Neural cell (in vitro differentiated cells): ENCODE results near the gene NFIX. TPM values are rescaled to one million over a fixed set of nuclear protein-coding genes. Genes with fewer than 3 reads are reported as not detected.

Experiments
- H2AFZ ChIP-seq: fragments of 200-600, 300-800 bp; sonication (generic), shearing (Covaris generic); 2 replicates; pipeline ENCODE4 v1.6.0; 2014; ENCODE audit warnings: low read depth, mild to moderate bottlenecking, antibody characterized with exemption, low read length, moderate library complexity
- H3F3A ChIP-seq: fragments of 200-600 bp; shearing (Covaris generic); 2 replicates; pipeline ENCODE4 v1.6.1; 2016; ENCODE audit warnings: mild to moderate bottlenecking, moderate library complexity, mixed read lengths, antibody characterized with exemption, low read length; ENCODE audit not compliant: insufficient read depth, poor library complexity, severe bottlenecking
- H3K27ac ChIP-seq: fragments of 200-600, 300-800 bp; sonication (generic), shearing (Covaris generic); 2 replicates; pipeline ENCODE4 v1.5.1; 2014; ENCODE audit warnings: mild to moderate bottlenecking, low read length, moderate library complexity
- H3K27me3 ChIP-seq: fragments of 300-800, 200-600 bp; sonication (generic), shearing (Covaris generic); 2 replicates; pipeline ENCODE4 v1.6.0; 2014; ENCODE audit warnings: mild to moderate bottlenecking, low read depth, low read length, moderate library complexity; ENCODE audit not compliant: insufficient read depth
- H3K36me3 ChIP-seq: fragments of 300-800, 200-600 bp; sonication (generic), shearing (Covaris generic); 2 replicates; pipeline ENCODE4 v1.5.1; 2014; ENCODE audit warnings: mild to moderate bottlenecking, antibody characterized with exemption, low read length, moderate library complexity; ENCODE audit not compliant: insufficient read depth
- H3K4me2 ChIP-seq: fragments of 300-800, 200-600 bp; sonication (generic), shearing (Covaris generic); 2 replicates; pipeline ENCODE4 v1.6.0; 2014; ENCODE audit warnings: mild to moderate bottlenecking, low read length
- H3K4me3 ChIP-seq: fragments of 300-800, 200-600 bp; sonication (generic), shearing (Covaris generic); 2 replicates; pipeline ENCODE4 v1.5.1; 2014; ENCODE audit warnings: mild to moderate bottlenecking, low read length, moderate library complexity
- H3K79me2 ChIP-seq: fragments of 200-600 bp; shearing (Covaris generic); replicated peaks from 2 replicates; pipeline ENCODE4 v1.6.0; 2014; ENCODE audit warnings: mild to moderate bottlenecking, low read length, moderate library complexity; ENCODE audit not compliant: insufficient read depth
- H3K9ac ChIP-seq: fragments of 300-800, 200-600 bp; sonication (generic), shearing (Covaris generic); 2 replicates; pipeline ENCODE4 v1.6.1; 2016; ENCODE audit warnings: mild to moderate bottlenecking, low read length, mixed read lengths
- H3K9me2 ChIP-seq: fragments of 200-600 bp; shearing (Covaris generic); 2 replicates; pipeline ENCODE4 v1.6.1; 2016; ENCODE audit warnings: mild to moderate bottlenecking, low read length, mixed read lengths; ENCODE audit not compliant: insufficient read depth
- H3K9me3 ChIP-seq: fragments of 200-600, 300-800 bp; sonication (generic), shearing (Covaris generic); 2 replicates; pipeline ENCODE4 v1.6.1; 2016; ENCODE audit warnings: mild to moderate bottlenecking, mixed run types, low read length, moderate library complexity, mixed read lengths
- H4K20me1 ChIP-seq: fragments of 200-600 bp; shearing (Covaris generic); 2 replicates; pipeline ENCODE4 v1.6.1; 2016; ENCODE audit warnings: mild to moderate bottlenecking, mixed run types; ENCODE audit not compliant: insufficient read depth
- EP300 ChIP-seq: fragments of 450-650 bp; conservative IDR thresholded peaks from 2 replicates; pipeline ENCODE4 v1.6.1; 2014; ENCODE audit warnings: antibody characterized with exemption, mild to moderate bottlenecking, moderate library complexity; ENCODE audit not compliant: poor library complexity, severe bottlenecking
- EZH2 ChIP-seq: fragments of 200-600, 300-800 bp; shearing (Covaris generic), sonication (generic); IDR thresholded peaks from 2 replicates; pipeline ENCODE4 v1.6.1; 2014; ENCODE audit warnings: antibody characterized with exemption, low read length, borderline replicate concordance, mild to moderate bottlenecking; ENCODE audit not compliant: insufficient read depth, poor library complexity, severe bottlenecking
- MXI1 ChIP-seq: fragments of 450-650 bp; conservative IDR thresholded peaks from 2 replicates; pipeline ENCODE4 v1.6.1; 2014; ENCODE audit warnings: antibody characterized with exemption, mild to moderate bottlenecking; ENCODE audit not compliant: poor library complexity, severe bottlenecking
- POLR2AphosphoS5 ChIP-seq: IDR thresholded peaks from 2 replicates; pipeline ENCODE4 v1.6.1; 2012
- RAD21 ChIP-seq: fragments of 450-650 bp; conservative IDR thresholded peaks from 2 replicates; pipeline ENCODE4 v1.6.1; 2014; ENCODE audit warnings: antibody characterized with exemption, mild to moderate bottlenecking, moderate library complexity
- SMC3 ChIP-seq: fragments of 450-650 bp; conservative IDR thresholded peaks from 2 replicates; pipeline ENCODE4 v1.6.1; 2014; ENCODE audit warnings: antibody characterized with exemption, mild to moderate bottlenecking, moderate library complexity; ENCODE audit not compliant: poor library complexity
- TAF1 ChIP-seq: IDR thresholded peaks from 2 replicates; pipeline ENCODE4 v1.6.1; 2012; ENCODE audit warnings: low read depth
- polyA plus RNA-seq: library from polyadenylated mRNA; depleted of rRNA; stranded (reverse); fragments of >200 nt; gene quantifications from 2 replicates; pipeline ENCODE4 v1.2.3, GENCODE V29; 2014
- TF ChIP-seq, protein P1 (sequence below): fragments of 450-650 bp; IDR thresholded peaks from 2 replicates; pipeline ENCODE4 v1.5.1; 2014; ENCODE audit warnings: antibody characterized with exemption, mild to moderate bottlenecking, moderate library complexity; ENCODE audit not compliant: poor library complexity, severe bottlenecking
- TF ChIP-seq, protein P2 (sequence below): IDR thresholded peaks from 2 replicates; pipeline ENCODE4 v1.6.1; 2012; ENCODE audit warnings: borderline replicate concordance

The NFIX gene
- polyA plus RNA-seq, 1 donor from 2014 or later = not detected

DNA sequence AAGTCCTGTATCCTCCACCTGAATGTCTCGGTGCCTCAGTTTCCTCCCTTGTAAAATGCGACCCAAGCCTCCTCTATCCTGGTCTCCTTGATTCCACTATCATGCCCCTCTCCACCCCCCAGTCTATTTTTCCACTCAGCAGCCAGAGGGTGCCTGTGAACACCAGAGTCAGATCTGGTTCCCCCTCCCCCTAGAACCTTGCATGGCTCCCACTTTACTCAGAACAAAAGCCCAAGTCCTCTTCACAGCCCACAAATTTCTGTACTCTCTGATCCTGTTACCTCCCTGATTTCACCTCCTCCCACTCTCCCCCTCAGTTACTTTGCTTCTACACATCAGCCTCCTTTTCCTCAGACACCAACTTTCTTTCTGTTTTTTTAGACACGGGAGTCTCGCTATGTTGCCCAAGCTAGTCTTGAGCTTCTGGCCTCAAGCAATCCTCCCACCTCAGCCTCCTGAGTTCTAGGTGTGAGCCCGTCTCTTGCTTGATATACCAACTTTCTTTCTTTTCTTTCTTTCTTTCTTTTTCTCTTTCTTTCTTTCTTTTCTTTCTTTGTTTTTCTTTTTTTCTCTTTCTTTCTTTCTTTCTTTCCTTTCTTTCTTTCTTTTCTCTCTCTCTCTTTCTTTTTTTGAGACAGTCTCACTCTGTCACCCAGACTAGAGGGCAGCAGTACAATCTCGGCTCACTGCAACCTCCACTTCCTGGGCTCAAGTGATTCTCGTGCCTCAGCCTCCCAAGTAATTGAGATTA is 25.0 kb upstream of the NFIX start:
- Histone ChIP-seq H3K27me3 (no peaks in the 10 kb centered on the region), H3K9me2 (no peaks in the 10 kb centered on the region), H3K9me3 (no peaks in the 10 kb centered on the region), H3F3A (no peaks in the 10 kb centered on the region), H3K79me2 (no peaks in the 10 kb centered on the region), H3K27ac (no peak overlapping the region), H3K36me3 (no peaks in the 10 kb centered on the region), H4K20me1 (no peaks in the 10 kb centered on the region), H3K4me2 (no peak overlapping the region), H3K4me3 (no peak overlapping the region), H3K9ac (no peak overlapping the region), H2AFZ (no peak overlapping the region)
- no peak for TF ChIP-seq EZH2

- Histone ChIP-seq H3K9me3 (no peaks in the 10 kb centered on the region), H4K20me1 (no peaks in the 10 kb centered on the region), H3K36me3 (no peaks in the 10 kb centered on the region), H3K27me3 (no peaks in the 10 kb centered on the region), H3F3A (no peaks in the 10 kb centered on the region), H3K79me2 (no peaks in the 10 kb centered on the region), H3K4me3 (no peak overlapping the region), H3K27ac (no peak overlapping the region), H2AFZ (no peak overlapping the region), H3K9me2 (no peaks in the 10 kb centered on the region), H3K4me2 (no peak overlapping the region), H3K9ac (no peak overlapping the region)
- TF ChIP-seq EP300 (no peak), POLR2AphosphoS5 (no peak), TAF1 (no peak), EZH2 (no peak), MXI1 (no peak), RAD21 (no peak), SMC3 (no peak)
- TF ChIP-seq, protein P1, sequence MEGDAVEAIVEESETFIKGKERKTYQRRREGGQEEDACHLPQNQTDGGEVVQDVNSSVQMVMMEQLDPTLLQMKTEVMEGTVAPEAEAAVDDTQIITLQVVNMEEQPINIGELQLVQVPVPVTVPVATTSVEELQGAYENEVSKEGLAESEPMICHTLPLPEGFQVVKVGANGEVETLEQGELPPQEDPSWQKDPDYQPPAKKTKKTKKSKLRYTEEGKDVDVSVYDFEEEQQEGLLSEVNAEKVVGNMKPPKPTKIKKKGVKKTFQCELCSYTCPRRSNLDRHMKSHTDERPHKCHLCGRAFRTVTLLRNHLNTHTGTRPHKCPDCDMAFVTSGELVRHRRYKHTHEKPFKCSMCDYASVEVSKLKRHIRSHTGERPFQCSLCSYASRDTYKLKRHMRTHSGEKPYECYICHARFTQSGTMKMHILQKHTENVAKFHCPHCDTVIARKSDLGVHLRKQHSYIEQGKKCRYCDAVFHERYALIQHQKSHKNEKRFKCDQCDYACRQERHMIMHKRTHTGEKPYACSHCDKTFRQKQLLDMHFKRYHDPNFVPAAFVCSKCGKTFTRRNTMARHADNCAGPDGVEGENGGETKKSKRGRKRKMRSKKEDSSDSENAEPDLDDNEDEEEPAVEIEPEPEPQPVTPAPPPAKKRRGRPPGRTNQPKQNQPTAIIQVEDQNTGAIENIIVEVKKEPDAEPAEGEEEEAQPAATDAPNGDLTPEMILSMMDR = no peak
- TF ChIP-seq, protein P2, sequence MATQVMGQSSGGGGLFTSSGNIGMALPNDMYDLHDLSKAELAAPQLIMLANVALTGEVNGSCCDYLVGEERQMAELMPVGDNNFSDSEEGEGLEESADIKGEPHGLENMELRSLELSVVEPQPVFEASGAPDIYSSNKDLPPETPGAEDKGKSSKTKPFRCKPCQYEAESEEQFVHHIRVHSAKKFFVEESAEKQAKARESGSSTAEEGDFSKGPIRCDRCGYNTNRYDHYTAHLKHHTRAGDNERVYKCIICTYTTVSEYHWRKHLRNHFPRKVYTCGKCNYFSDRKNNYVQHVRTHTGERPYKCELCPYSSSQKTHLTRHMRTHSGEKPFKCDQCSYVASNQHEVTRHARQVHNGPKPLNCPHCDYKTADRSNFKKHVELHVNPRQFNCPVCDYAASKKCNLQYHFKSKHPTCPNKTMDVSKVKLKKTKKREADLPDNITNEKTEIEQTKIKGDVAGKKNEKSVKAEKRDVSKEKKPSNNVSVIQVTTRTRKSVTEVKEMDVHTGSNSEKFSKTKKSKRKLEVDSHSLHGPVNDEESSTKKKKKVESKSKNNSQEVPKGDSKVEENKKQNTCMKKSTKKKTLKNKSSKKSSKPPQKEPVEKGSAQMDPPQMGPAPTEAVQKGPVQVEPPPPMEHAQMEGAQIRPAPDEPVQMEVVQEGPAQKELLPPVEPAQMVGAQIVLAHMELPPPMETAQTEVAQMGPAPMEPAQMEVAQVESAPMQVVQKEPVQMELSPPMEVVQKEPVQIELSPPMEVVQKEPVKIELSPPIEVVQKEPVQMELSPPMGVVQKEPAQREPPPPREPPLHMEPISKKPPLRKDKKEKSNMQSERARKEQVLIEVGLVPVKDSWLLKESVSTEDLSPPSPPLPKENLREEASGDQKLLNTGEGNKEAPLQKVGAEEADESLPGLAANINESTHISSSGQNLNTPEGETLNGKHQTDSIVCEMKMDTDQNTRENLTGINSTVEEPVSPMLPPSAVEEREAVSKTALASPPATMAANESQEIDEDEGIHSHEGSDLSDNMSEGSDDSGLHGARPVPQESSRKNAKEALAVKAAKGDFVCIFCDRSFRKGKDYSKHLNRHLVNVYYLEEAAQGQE = no peak
Measured at GRCh38 chr19:12973236-12973635, 22.0 kb upstream of the NFIX start.
